NCI-H226 (cell line): ENCODE data around the gene TMPO.
"Not testable (repeated sequence)": the region's sequence is repeated elsewhere in the genome, so short reads cannot be mapped to it uniquely, and the experiment has no call there.

Experiments
- DNase-seq: peaks from one replicate; pipeline ENCODE4 v3.0.0-alpha.2; 2015

TMPO gene

GRCh38 chr12:98513379-98514322, 1.7 kb upstream of the TMPO start:
- DNase-seq, result no peak

DNA sequence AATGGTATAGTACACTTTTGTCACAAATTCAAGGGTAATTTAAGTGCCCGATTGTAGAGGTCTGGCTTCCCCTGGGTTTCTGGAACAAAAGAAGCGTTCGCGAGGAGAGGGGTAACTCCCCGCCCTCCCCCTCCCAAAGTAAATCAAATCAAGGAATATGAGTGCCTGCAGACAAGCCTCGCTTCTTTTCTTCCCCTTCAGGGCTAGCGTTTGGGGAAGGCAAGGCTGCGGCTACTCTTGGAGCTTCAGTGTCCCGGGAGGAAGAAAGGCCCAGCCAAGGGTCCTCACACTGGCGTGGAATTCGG, 456 bp upstream of the TMPO start:
- DNase-seq, result no peak

DNA sequence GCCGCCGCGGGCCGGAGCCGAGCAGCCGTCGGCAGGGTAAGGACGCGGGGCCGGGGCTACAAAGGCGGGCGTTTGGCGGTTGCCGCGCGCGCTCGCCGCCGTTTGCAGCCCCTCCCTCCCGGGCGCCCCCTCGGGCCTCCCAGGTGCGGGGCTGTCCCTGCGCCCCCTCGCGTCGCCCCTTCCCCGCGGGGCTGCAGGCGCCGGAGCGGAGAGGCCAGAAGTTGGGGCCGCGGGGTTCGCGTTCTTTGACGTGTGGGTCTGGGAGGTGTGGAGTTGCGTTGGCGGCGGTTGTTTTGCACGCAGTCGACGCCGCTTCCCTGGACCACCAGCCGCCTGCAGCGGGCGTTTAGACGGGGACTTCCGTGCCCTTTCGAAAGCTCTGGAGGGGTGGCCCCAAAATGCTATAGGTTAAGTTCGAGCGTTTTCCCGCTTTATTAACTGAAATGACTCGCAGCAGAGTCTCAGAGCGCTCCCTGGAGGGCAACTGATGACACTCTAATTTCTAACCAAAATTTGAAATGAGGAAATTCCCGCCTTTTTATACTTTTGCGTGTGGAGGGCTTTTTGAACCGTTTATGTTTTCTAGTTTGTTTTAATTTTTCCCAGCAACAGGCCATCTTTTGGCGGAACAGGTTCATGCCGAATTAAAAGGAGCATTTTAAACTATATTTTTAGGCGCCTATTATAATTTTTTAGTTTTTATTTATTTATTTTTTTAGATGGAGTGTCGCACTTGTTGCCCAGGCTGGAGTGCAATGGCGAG, 902 bp downstream of the TMPO start:
- peak; percentile 80 for DNase-seq

GRCh38 chr12:98519257-98519907, 4.0 kb downstream of the TMPO start:
- no peak for DNase-seq

DNA sequence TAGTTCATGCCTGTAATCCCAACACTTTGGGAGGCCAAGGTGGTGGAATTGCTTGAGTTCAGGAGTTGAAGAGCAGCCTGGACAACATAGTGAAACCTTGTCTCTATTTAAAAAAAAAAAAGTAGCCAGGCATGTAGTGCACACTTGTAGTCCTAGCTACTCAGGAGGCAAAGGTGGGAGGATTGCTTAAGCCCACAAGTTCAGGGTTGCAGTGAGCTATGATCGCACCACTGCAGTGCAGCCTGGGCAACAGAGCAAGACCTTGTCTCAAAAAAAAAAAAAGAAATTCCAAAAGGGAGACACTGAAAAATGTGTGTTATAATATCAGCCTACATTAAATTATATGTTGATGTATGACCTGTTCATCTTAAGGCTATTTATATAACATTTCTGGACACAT, 14.7 kb downstream of the TMPO start:
- no peak for DNase-seq

GRCh38 chr12:98532687-98533304, 17.4 kb downstream of the TMPO start:
- peak; percentile 47 for DNase-seq

- no peak for DNase-seq
These were observed 18.4 kb downstream of the TMPO start for GRCh38 chr12:98533723-98534251.

- no peak for DNase-seq
These were observed 22.6 kb downstream of the TMPO start for GRCh38 chr12:98538031-98538430.

DNA sequence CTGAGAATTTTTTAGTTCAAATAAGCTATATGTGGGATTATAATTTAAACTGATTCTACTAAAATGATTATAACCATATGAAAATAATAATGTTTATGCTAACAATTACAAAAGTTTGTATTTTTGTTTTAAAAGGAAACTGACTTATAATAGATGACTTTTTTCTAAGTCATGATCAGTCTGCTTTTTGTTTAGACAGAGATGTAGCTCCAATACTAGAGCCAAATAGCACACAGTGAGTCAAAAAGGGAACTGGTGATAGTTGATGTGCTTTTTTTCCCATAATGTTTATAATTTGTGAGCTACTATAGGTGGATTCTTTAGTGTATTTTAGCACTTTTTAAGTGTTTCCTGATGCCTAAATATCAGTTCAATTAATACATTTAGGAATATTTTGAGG, 28.3 kb downstream of the TMPO start:
- DNase-seq, result no peak

DNA sequence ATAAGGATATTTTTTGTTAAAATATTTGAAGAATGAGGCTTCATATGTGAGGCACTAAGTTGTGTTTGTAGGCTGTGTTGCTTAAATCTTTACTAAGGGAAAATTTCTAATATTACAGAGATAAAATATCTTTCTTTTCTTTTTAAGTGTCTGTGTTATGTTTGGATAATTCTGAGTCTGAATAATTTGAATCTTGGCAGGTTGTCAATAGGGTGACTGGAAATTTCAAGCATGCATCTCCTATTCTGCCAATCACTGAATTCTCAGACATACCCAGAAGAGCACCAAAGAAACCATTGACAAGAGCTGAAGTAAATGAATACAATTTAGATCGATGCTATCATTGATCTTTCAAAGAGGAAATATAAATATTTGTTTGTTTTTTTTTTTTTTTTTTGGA, 29.4 kb downstream of the TMPO start:
- DNase-seq, result no peak

GRCh38 chr12:98549371-98550110, 34.2 kb downstream of the TMPO start:
- no peak for DNase-seq

DNA sequence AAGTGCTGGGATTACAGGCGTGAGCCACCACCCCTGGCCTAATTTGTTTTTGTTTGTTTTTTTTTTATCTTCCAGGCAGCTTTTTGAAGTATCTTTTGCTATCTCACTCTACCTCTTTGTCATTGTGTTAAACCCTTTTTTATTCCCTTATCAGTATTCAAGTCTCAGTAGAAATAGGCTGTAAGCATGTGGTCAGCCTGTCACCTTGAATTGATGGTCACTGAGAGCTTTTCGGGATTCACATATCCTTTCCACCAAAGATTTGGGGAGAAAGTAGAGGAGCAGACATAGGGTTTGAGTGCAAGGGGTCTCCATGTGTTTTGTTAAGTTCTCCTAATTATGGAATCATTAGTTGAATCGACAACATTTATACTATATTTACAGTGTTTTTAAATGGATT, 36.4 kb downstream of the TMPO start:
- no peak for DNase-seq

- not testable (repeated sequence) for DNase-seq
These were observed 42.7 kb downstream of the TMPO start for GRCh38 chr12:98558097-98558496.

DNA sequence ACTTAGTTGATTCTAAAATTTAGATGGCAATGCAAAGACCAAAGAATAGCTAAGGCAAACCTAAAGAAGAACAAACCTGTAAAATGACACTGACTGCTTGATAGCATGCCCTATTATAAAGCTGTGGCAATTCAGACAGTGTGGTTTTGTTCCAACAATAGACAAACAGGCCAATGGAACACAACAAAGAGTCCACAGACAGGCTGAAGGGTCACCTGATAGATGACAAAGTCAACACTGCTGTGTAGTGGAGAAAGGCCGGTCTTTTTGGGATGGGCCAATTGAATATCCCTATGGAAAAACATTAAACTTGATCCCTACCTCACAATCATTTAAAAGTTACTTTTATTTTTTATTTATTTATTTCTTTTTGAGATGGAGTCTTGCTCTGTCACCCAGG, 44.3 kb downstream of the TMPO start:
- no peak for DNase-seq

GRCh38 chr12:98561846-98562245, 46.5 kb downstream of the TMPO start:
- DNase-seq, result no peak

DNA sequence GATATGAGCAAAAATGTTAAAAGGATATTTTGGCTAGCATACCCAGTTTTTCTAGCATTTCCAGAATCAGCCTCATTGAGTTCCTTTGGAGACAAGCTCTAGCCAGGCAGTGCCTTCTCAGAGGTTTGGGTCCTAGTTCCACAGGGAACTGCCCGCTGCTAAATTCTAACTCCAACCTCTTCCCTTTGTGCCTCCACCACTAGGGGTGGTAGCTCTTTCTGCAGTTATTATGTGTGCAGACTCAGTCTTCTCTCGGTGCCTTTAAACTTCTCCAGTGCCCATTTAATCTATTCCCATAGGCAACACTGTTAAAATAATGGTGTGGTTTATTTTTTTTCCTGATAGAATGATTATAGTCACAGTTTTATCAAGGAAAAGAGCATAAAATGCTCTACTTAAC, 56.6 kb downstream of the TMPO start:
- no peak for DNase-seq

DNA sequence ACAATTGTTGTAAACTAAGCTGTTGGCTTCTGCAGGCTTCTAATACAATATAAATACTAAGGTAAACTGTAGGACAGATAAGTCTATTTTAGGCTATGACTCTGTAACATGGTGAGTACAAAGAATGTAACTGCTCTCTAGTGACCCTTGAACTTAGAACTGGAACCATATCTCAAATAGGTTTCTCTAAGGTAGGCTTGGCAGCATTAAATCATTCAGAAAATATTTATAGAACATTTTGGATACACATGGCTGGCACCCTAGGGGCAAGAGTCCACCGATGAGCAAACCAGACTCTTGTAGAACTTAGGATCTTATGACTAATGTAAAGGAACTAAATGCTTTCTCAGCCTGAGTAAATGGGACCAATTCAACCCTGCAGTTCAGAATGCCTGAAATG, 58.7 kb downstream of the TMPO start:
- DNase-seq, result no peak

DNA sequence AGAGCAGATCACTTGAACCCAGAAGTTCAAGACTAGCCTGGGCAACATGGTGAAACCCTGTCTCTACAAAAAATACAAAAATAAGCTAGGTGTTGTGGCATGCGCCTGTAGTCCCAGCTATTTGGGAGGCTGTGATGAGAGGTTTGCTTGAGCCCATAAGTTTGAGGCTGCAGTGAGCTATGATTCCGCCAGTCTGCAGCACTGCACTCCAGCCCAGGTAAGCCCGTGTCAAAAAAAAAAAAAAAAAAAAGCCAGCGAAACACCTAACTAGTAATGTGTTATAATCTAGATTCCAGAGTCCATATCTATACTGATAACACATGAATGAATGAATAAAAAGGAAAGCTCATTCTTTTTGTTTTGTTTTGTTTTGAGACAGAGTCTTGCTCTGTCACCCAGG, 59.6 kb downstream of the TMPO start:
- no peak for DNase-seq

- not testable (repeated sequence) for DNase-seq
These were observed 61.4 kb downstream of the TMPO start for GRCh38 chr12:98576795-98577194.

GRCh38 chr12:98578392-98578791, 63.0 kb downstream of the TMPO start:
- no peak for DNase-seq

GRCh38 chr12:98578821-98579220, 63.4 kb downstream of the TMPO start:
- DNase-seq, result no peak

- no peak for DNase-seq
These were observed 64.0 kb downstream of the TMPO start for GRCh38 chr12:98579347-98579746.
